Posterior cingulate gyrus (tissue), 11 donors: Measurements from ENCODE around the gene ARPC1B.
"Not testable (repeated sequence)": the region's sequence is repeated elsewhere in the genome, so short reads cannot be mapped to it uniquely, and the experiment has no call there.

Experiments
- DNase-seq, 10 donors: peaks; one replicate each; pipeline versions ENCODE4 v3.0.0 to v3.0.0-alpha.2; 2020 to 2021; ENCODE audit warnings: mixed read lengths in 3 of 10
- intact Hi-C: fragments of 100-400 bp; cut with DNase I; formaldehyde crosslinking; loops from one replicate; pipeline ENCODE4 v1.15.1; 2023

The ARPC1B gene

DNA sequence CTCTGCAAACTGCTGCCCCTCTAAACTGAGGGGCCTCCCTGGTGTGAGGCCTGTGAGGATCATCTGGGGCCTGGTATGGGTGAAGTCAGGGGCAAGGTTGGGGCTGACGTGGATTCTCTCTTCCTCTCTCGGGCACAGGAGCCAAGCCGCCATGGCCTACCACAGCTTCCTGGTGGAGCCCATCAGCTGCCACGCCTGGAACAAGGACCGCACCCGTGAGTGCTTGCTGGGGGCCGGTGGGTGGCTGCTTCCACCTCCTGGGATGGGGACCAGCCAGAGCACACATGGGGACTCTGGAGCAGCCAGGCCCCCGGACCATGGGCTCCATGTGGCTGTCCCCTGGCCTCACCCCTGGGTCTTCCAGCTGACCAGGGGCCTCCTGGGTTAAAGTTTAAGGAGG is 11.0 kb downstream of the ARPC1B start:
- DNase-seq = peak in 1 of 10 donors; percentile 60
- intact Hi-C loops = no loop called here

DNA sequence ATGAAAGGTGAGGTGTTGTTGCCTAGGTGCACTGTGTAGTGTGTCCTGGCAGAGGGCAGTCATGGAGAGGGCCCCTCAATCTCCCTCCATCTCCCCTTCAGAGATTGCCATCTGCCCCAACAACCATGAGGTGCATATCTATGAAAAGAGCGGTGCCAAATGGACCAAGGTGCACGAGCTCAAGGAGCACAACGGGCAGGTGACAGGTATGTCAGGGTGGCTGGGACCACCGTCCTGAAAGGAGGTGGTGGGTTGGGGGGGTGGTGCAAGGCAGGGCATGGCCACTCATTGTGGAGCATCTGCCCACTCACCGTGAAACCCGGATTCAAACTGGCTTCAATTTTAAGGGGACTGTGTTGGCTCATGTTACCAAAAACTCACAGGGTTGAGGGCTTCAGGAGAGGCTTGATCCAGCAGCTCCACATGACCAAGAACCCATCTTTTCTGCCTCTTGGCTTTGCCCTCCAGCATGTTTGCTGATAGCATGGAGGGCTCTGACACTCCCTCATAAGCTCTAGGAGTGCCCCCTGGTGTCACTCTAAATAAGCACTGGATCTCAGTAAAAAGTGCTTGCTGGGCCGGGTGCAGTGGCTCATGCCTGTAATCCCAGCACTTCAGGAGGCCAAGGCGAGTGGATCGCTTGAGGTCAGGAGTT is 12.2 kb downstream of the ARPC1B start:
- no peak for DNase-seq
- intact Hi-C loops = no loop called here

DNA sequence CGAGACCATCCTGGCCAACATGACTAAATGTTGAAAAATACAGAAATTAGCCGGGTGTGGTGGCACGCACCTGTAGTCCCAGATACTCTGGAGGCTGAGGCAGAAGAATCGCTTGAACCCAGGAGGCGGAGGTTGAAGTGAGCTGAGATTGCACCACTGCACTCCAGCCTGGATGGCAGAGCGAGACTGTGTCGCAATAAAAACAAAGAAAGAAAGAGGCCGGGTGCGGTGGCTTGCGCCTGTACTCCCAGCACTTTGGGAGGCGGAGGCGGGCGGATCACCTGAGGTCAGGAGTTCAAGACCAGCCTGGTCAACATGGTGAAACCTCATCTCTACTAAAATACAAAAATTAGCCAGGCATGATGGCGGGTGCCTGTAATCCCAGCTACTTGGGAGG is 12.7 kb downstream of the ARPC1B start:
- intact Hi-C loops = not testable (repeated sequence)
- DNase-seq = peak in 1 of 10 donors; percentile 3

DNA sequence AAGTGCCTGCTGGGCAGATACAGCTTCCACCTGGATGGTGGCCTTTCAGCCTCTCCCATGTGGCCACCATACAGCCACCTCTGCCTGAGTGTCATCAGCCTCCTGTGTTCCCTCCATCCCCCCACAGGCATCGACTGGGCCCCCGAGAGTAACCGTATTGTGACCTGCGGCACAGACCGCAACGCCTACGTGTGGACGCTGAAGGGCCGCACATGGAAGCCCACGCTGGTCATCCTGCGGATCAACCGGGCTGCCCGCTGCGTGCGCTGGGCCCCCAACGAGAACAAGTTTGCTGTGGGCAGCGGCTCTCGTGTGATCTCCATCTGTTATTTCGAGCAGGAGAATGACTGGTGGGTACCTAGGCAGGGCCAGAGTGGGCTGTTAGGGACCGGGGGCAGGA is 13.4 kb downstream of the ARPC1B start:
- intact Hi-C loops = no loop called here
- DNase-seq = peak in 1 of 10 donors; percentile 28

DNA sequence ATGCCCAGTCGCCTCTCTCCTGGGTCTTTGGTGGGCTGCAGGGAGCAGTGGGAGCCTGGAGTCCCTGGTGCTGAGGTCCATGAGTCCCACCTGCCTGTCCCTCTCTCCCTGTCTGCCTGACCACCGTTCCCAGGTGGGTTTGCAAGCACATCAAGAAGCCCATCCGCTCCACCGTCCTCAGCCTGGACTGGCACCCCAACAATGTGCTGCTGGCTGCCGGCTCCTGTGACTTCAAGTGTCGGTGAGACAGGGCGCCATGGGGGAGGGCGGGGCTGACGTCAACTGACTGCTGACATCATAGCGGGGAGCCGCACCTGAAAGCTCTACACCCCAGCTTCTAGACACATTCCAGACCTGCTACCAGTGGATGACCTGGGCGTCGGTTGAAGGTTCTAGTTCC is 15.2 kb downstream of the ARPC1B start:
- intact Hi-C loops = no loop called here
- DNase-seq = peak in 1 of 10 donors; percentile 37

DNA sequence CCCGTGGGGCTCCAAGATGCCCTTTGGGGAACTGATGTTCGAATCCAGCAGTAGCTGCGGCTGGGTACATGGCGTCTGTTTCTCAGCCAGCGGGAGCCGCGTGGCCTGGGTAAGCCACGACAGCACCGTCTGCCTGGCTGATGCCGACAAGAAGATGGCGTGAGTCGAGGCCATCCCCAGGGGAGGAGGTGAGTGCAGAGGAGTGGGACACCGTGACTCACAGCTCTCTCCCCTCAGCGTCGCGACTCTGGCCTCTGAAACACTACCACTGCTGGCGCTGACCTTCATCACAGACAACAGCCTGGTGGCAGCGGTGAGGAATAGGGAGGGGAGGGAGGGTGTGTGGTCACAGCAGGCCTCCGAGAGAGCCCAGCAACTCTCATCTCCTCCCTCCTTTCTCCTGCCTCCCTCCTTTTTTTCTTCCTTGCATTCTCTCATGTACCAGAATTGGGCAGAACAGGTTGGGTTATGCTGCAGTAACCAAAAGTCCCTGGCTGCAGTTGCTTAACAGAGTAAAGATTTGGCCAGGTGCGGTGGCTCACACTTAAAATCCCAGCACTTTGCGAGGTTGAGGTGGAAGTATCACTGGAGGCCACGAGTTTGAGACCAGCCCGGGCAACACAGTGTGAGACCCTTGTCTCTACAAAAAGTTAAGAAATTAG is 16.5 kb downstream of the ARPC1B start:
- DNase-seq = peak in 1 of 10 donors; percentile 64
- intact Hi-C loops = no loop called here

DNA sequence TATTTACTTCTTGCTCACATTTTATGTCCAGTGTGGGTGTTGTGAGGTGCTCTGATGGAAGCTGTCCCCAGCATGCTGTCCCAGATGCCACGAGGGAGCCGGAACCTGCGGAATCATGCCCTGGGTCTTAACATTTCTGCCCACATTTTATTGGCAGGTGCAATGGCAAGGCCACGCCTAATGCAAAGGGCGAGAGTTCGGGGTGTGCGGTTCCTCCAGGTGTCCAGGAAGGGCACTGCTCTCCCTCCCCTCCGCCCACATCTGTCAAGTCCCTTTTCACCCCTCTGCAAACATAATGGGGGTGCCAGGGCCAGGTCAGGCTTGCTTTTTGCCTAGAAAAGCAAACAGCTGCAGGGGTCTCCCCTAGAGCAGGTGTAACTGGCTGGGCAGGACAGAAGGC is 17.5 kb downstream of the ARPC1B start:
- no peak for DNase-seq
- intact Hi-C loops = no loop called here

DNA sequence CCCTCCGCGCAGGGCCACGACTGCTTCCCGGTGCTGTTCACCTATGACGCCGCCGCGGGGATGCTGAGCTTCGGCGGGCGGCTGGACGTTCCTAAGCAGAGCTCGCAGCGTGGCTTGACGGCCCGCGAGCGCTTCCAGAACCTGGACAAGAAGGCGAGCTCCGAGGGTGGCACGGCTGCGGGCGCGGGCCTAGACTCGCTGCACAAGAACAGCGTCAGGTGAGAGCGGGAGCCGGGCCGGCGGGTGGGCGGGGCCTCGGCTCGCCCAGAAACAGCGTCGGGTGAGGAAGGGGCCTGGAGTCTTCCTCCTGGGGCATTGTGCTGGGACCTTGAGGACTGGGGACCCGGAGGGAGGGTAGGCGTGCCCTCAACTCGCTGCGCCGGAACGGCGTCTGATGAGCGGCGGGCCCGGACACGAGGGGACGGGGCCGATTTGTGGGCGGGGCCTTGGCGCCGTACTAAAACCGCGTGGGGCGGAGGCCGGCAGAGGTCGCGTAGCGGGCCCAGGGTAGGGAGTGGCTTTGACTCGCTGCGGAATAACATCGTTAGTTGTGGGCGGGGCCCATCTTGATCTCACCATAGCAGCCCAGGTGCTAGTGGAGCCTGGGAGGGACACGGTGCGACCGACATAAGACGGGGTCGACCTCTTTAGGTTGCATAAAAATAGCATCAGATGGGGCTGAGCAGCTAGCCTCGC is 18.3 kb downstream of the ARPC1B start:
- peak; percentile 27 to 95 (median 66) for DNase-seq
- intact Hi-C loops = no loop called here

DNA sequence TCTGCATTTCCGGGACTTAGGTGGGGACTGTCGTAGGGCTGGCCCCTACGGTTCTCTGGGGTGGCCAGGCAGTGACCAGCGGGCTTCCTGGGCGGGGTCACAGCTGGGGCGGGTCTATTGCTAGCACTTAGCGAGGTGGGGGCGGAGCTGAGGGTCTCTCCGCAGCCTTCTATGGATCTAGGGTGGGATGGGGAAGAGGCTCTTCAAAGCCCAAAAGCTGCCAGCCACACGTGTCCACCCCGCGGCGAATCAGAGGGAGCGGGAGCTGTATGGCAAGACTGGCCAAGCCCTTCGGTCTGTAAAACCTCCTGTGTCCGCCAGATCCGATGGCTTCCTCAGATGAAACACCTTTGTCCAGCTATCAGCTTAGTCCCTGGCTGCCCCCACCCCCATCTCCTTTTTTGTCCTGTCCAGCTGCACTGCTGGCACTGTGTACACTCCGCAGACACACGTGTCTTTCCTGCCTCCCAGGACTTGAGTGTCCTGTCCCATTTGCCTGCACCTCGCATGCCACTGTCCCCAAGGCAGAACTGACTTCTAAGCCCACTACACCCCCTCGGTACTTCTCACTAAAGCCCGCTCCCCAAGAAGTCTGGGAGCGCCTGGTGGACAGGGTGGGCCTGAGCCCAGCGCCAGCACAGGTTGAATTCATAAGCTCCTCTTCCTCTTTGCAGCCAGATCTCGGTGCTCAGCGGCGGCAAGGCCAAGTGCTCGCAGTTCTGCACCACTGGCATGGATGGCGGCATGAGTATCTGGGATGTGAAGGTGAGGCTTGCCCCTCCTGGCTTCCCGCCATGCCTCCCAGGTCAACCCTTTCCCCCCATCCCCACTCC is 19.0 kb downstream of the ARPC1B start:
- intact Hi-C loops = no loop called here
- peak in 5 of 10 donors; percentile 43 to 92 (median 57) for DNase-seq

DNA sequence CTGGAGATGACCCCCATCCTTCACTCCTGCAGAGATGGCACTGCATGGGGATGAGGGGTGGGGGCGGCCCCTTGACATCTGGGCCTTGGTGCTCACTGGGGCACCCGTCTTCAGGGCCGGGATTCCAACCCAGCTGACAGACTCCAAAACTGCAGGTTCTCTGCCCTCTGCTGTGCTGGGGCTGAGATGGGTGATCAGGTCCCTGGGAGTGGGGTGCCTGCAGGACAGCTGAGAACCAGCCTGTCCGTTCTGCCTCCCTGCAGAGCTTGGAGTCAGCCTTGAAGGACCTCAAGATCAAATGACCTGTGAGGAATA is 19.6 kb downstream of the ARPC1B start:
- intact Hi-C loops = no loop called here

DNA sequence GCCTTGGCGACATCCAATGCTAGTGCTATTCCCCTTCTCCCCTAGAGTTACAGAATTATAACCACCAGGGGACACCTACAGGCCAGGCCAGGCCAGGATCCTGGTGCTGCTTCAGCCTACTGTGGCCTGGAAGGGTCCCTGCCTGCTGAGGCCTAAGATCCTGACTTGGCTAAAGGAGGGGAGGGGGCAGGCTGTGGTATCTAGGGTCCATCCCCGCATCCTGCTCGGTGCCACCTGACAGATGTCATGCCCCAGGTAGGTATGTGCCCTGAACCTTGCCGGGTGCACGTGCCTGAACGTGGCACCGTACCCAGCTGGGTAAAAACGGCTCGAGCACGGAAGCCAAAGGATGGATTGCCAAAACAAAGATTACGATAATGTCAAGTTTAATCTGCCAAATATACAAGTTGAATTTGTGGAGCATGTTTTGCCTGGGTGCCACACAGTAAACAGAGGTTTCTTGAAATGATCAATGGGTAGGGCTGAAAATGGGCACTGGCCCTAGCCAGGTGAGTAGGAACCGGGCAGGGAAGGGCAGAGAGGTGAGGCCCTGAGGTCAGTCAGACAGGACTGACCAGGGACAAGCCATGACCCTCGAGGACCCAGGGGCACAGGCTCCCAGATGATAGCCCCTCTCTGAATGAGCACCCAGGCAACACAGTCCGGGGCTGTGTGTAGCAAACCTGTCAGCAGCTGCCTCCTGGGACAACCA is 21.2 kb downstream of the ARPC1B start:
- intact Hi-C loops = no loop called here

More for the DNA sequence above, 19.6 kb downstream of the ARPC1B start:
- no peak for DNase-seq

DNA sequence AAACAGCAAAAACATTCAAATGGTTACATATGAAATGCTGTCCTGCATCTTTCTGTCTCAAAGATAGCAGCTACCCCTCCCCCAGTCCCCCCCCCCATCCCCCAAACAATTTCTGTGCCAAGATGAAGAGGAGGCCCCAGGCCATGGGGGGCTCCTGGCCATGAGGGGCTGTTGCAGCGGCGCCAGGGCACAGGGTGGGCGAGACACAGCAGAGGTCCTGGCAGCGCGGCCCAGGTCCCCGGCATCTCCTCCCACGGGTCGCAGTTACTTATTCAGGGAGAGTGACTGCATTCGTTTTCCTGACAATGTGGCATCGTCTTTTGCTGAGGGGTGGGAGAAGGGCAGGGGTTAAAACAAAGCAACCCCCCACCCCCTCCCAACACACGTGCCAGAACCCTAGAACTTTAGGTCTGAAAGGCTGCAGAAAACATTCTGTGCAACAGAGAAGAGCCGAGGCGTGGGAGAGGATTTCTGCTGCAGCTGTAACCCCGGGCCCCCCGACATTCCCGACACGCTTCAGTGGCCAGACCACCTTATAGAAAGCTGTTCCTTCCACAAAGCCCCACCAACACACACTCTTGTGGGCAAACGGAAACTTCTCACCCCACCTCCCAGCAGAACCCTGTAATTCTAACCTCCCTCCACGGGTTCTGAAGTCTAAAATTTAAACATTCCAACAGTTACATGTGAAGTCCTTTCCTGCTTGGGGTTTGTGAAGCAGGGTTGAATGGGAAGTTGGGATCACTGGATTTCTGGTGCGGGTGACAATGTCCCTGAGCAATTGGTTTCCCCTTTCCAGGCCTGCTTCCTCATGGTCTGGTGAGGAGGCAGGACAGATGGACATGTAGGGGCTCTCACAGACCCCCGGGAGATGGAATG is 22.1 kb downstream of the ARPC1B start:
- intact Hi-C loops = no loop called here
- no peak for DNase-seq

More for the DNA sequence above, 21.2 kb downstream of the ARPC1B start:
- no peak for DNase-seq

DNA sequence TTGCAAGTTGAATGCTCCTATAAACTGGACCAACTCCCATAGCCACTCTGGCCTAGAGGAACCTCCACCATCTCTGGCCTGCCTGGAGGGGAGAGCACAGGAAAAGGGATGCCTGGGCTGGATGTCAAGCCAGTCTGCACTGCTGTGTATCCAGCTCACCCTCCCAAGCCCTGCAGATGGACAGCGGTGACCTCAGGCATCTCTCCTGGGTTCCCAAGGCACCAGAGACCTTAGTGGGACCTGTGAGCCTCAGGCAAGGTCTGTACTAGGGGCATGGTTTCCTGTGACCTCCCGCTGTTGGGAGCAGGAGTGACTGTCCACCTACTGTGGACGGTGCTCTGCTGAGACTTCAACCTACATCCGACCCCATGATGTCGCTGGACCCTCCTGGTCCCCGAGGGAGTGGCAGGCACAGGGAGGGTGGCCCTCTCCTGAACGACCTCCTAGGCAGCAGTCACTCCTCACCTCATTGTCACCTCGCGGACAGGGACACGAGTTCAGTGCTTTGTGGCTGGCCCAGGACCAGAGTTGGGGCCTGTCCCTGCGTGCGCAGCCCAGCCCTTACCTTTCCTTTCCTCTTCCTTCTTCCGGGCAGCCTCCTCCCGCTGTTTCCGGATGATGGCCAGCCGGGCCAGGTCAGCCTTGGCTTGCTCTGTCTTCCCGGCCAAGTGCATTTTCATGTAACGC is 22.9 kb downstream of the ARPC1B start:
- intact Hi-C loops = no loop called here
- no peak for DNase-seq

DNA sequence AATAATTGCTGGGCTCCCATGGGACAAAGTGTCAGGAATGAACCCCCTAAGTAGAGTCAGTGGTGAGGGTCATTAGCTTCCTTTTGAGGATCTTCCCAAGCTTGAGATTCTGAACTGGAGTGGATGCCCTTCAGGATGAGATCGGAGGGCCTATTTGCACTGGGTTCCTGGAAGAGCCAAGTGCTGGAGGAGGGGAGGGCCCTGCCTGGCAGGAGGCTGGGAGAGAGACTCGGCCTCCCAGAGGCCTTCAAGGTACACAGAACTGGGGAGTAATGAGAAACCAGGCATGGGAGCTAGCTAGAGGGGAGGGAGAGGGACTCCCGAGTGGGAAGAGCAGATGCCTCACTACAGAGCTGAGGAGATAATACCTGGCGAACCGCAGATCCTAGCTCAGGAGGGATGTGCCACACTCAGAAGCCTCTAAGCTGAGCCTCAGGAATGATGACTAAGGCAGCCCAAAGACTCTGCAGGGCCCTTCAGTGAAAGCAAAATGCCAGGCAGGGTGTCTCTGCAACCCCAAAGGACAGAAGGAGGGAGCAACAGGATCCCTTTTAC is 24.4 kb downstream of the ARPC1B start:
- DNase-seq = no peak
- intact Hi-C loops = no loop called here

DNA sequence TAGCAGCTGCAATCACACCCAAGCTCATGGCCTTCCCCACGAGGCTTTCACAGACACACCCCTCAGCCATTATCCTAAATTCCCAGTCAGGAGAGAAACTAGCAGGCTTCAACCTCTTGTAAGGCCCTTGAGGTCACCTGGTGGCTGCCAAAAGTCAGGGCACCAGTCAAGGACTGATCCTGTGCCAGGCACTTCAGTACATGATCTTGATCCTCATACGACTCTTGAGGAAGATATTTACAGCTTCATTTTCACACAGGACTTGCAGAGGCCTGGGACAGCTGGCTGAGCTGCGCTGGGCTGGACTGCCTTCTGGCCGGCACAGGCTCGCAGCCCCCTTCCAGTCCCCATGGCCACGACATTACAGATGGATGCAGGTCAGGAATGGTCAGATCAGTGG is 25.1 kb downstream of the ARPC1B start:
- intact Hi-C loops = no loop called here
- DNase-seq = no peak

DNA sequence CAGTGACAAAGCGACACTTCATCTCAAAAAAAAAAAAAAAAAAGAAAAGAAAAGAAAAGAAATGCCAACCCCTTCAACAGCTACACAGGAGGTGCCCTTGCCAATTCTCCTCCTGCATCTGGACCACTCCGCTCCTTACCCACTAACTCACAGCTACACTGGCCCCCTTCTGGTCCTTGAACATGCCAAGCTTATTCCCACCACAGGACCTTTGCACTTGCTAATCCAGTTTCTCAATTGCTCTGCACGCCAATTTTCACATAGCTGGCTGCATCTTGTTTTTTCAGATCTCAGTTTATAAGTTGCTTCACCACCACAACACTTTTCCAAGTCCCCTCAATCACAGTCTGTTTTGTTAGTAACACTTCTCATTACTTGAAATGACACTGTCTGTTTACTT is 28.3 kb downstream of the ARPC1B start:
- DNase-seq = no peak
- intact Hi-C loops = loop anchor here (10.0 kb wide), 1 partner anchor 78 kb away; the partner anchor contains the start of gene ARPC1A

DNA sequence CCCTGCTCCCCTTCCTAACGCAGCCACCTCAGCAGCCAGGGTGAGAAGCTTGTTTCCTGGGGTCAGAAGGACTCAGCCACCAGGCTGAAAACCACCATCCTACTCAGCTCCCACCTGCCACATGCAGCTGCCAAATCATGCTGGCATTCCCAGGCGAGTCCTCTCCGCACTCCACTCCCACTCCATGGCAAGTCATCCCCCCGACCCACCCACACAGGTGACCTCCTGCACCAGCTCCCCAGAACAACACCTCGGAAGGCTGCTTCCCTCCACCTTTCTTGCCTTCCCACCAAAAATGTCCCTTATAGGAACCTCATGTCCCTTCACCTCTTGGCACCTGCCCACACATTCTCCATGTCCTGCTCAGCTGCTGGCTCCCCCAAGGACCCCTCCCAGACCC is 29.2 kb downstream of the ARPC1B start:
- no peak for DNase-seq
- intact Hi-C loops = loop anchor here (10.0 kb wide), 1 partner anchor 79 kb away; the partner anchor contains the start of gene ARPC1A

DNA sequence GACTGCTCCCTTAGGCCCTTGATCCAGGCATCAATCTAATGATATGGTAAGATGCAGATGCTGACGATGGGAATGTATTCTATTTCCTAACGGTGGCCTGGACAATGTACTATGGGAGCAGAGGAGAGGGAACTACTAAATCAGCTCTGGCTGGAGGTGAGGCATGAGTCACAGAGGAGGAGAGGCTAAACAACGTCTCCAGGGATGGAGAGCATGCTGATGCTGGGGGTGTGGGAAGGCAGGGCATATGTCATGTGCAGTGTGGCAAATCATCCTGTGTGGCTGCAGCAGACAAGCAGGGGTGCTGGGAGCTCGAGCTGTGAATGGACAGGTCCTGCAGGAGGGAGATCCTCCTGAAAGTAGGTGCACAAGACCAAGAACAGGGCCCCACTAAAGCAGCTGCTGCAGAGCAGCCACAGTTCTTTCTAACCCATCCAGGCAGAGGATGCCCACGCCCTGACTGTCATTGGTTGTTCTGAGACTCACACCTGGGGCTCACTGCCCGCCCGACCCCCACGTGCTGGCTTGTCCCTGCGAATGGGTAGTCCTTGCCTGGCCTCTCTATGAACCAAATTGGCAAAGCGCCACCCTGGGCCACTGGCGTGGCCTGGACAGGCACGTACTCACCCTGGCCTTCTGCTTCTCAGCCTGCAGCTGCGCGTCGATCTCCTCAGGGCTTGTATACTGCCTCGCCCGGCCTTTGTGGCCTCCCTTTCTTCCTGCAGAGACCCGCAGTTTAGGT is 29.9 kb downstream of the ARPC1B start:
- no peak for DNase-seq
- intact Hi-C loops = loop anchor here (10.0 kb wide), 1 partner anchor 80 kb away; the partner anchor contains the start of gene ARPC1A
